ENCODE results near the gene REPIN1. TPM values are rescaled to one million over a fixed set of nuclear protein-coding genes. Genes with fewer than 3 reads are reported as not detected.

REPIN1 gene
- polyA plus RNA-seq, 1 of the 3 experiments (the other 2 are of a cell fraction), result 91.6 TPM

DNA sequence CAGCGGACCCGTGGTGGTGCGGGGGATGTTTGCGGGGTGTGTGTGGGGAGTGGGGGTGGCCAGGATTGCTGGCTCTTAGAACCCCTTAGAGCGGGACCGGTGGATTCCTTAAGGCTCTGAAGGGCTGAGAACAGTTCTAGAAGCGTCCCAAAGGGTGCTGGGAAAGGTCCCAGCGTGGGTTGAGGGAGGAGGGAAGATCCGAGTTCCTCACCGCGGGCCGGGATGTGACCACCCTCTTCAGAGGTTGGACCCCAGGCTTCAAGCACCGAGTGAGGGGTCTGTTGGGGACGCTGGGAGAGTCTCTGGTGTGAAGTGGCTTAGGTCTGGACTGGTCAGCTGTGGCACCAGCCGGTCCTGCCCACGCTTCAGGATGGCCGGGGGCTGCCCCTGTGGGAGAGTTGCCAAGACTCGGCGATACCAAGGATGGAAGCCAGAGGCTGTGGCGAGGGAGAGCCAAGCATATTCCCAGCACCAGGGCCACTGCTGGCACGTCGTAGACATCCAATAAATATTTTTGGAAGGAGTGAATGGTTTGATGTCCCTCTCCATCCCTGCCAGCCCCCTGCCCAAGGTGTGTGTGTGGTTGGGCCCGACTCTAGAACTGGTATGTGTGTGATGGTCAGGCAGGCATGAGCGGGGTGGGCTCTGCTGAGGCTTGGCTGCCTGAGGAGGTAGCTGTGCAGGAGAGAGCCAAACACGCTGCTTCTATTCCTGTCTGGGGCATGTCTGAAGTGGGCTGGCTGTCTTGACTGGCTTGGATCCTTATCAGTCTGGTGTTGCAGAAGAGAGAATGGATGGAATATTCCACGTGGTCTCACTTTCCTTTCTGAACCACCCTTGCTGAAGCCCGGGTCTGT is 29.7 kb downstream of the REPIN1 start:
- POLR2A ChIA-PET, result no interaction called here

DNA sequence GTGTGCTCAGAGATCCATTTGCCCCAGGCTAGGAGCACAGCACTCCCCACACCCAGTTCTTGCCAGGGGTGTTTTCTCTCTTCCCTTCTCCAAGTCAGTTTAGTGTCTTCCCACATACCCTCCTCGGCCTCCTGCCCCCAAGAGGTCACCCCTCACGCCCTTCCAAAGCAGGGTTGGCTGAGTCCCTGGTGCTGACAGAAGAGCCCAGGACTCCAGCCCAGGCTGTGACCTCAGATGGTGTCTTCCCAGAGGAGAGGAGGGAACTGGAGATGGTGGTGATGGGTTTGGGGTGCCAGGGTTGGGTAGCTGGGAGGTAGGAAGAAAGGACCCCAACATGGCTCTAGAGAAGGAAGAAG is 30.3 kb downstream of the REPIN1 start:
- no peak overlapping the region for H3K4me3 ChIP-seq (ENCODE audit: low read depth in 2 of 2, low read length in 1 of 2)
- H3K79me2 ChIP-seq (ENCODE audit: insufficient read depth), result no peaks in the 10 kb centered on the region
- H3K9ac ChIP-seq, result no peak overlapping the region
- no peaks in the 10 kb centered on the region for H3K9me2 ChIP-seq
- CTCF ChIA-PET, result interaction anchor here (1.0 to 1.9 kb wide), 2 partner anchors 13 to 23 kb away, joined by 3 to 5 read pairs; no protein-coding TSS in a partner anchor
- POLR2A ChIA-PET, result no interaction called here
- no peak overlapping the region for H3K4me2 ChIP-seq
- H3K27ac ChIP-seq (ENCODE audit: low read depth in 2 of 2, low read length in 1 of 2), result no peak overlapping the region
- 84% methylated on average over 2 of the region's 2 CpGs for WGBS (ENCODE audit: low lambda C conversion rate)
- H3K4me1 ChIP-seq (ENCODE audit: control insufficient read depth in 1 of 2, insufficient read depth in 2 of 2, low read depth in 1 of 2, low read length in 1 of 2), result peaks cover 15 to 25% of the 10 kb centered on the region in 2 experiments
- H3F3A ChIP-seq (replicated peaks; ENCODE audit: insufficient read depth), result peaks cover 9% of the 10 kb centered on the region
- no peaks in the 10 kb centered on the region for H3K27me3 ChIP-seq (ENCODE audit: insufficient read depth)
- no peaks in the 10 kb centered on the region for H3K9me3 ChIP-seq
- no peak overlapping the region for H2AFZ ChIP-seq (ENCODE audit: low read depth)
- DNase-seq, result no peak
- H4K20me1 ChIP-seq (ENCODE audit: insufficient read depth), result no peaks in the 10 kb centered on the region
- H3K36me3 ChIP-seq (replicated peaks in 1 of 2; ENCODE audit: control insufficient read depth in 1 of 2, insufficient read depth in 2 of 2, low read length in 1 of 2), result peaks cover 0 to 17% of the 10 kb centered on the region in 2 experiments
- TF ChIP-seq, protein P1, sequence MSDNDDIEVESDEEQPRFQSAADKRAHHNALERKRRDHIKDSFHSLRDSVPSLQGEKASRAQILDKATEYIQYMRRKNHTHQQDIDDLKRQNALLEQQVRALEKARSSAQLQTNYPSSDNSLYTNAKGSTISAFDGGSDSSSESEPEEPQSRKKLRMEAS (IDR thresholded peaks at IDR 0.05; ENCODE audit: low read depth), result no peak
- TF ChIP-seq RXRA (IDR thresholded peaks at IDR 0.05; ENCODE audit: borderline replicate concordance, low read depth) (no peak), RFX5 (IDR thresholded peaks at IDR 0.05; ENCODE audit: low read length) (no peak), PBX3 (IDR thresholded peaks at IDR 0.05) (no peak), EZH2phosphoT487 (IDR thresholded peaks at IDR 0.05; ENCODE audit: borderline replicate concordance, low read depth) (no peak), RCOR1 (IDR thresholded peaks at IDR 0.05; ENCODE audit: low read length) (no peak), NRF1 (IDR thresholded peaks at IDR 0.05; ENCODE audit: low read depth, low read length) (no peak), GABPA (IDR thresholded peaks at IDR 0.05; ENCODE audit: low read depth) (no peak), MEF2A (IDR thresholded peaks at IDR 0.05; ENCODE audit: borderline replicate concordance, low read depth) (no peak), MXI1 (IDR thresholded peaks at IDR 0.05; ENCODE audit: low read depth, low read length) (no peak), ELF1 (IDR thresholded peaks at IDR 0.05) (no peak), TCF12 (IDR thresholded peaks at IDR 0.05) (no peak)
- TF ChIP-seq, protein P2, sequence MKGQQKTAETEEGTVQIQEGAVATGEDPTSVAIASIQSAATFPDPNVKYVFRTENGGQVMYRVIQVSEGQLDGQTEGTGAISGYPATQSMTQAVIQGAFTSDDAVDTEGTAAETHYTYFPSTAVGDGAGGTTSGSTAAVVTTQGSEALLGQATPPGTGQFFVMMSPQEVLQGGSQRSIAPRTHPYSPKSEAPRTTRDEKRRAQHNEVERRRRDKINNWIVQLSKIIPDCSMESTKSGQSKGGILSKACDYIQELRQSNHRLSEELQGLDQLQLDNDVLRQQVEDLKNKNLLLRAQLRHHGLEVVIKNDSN (IDR thresholded peaks at IDR 0.05; ENCODE audit: borderline replicate concordance, low read depth), result no peak
- TF ChIP-seq, protein P3, sequence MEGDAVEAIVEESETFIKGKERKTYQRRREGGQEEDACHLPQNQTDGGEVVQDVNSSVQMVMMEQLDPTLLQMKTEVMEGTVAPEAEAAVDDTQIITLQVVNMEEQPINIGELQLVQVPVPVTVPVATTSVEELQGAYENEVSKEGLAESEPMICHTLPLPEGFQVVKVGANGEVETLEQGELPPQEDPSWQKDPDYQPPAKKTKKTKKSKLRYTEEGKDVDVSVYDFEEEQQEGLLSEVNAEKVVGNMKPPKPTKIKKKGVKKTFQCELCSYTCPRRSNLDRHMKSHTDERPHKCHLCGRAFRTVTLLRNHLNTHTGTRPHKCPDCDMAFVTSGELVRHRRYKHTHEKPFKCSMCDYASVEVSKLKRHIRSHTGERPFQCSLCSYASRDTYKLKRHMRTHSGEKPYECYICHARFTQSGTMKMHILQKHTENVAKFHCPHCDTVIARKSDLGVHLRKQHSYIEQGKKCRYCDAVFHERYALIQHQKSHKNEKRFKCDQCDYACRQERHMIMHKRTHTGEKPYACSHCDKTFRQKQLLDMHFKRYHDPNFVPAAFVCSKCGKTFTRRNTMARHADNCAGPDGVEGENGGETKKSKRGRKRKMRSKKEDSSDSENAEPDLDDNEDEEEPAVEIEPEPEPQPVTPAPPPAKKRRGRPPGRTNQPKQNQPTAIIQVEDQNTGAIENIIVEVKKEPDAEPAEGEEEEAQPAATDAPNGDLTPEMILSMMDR (IDR thresholded peaks at IDR 0.05), result no peak

More for the DNA sequence above, 29.7 kb downstream of the REPIN1 start:
- H2AFZ ChIP-seq (ENCODE audit: low read depth), result no peak overlapping the region
- no peak overlapping the region for H3K4me3 ChIP-seq (ENCODE audit: low read depth in 2 of 2, low read length in 1 of 2)
- TF ChIP-seq, protein P4, sequence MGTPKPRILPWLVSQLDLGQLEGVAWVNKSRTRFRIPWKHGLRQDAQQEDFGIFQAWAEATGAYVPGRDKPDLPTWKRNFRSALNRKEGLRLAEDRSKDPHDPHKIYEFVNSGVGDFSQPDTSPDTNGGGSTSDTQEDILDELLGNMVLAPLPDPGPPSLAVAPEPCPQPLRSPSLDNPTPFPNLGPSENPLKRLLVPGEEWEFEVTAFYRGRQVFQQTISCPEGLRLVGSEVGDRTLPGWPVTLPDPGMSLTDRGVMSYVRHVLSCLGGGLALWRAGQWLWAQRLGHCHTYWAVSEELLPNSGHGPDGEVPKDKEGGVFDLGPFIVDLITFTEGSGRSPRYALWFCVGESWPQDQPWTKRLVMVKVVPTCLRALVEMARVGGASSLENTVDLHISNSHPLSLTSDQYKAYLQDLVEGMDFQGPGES (IDR thresholded peaks at IDR 0.05; ENCODE audit: low read depth, low read length), result no peak
- TF ChIP-seq JUND (IDR thresholded peaks at IDR 0.05) (no peak), SMC3 (IDR thresholded peaks at IDR 0.05; ENCODE audit: low read depth, low read length) (no peak), GATA2 (CRISPR knock-in tag; IDR thresholded peaks at IDR 0.05) (no peak), TEAD4 (IDR thresholded peaks at IDR 0.05; ENCODE audit: borderline replicate concordance, insufficient read depth) (no peak), EP300 (IDR thresholded peaks at IDR 0.05; ENCODE audit: borderline replicate concordance in 1 of 2, low read depth in 1 of 2, low read length in 1 of 2) (no peak), MEF2A (IDR thresholded peaks at IDR 0.05; ENCODE audit: borderline replicate concordance, low read depth) (no peak), USF2 (IDR thresholded peaks at IDR 0.05; ENCODE audit: borderline replicate concordance, low read depth, low read length) (no peak)
- TF ChIP-seq, protein P1 (IDR thresholded peaks at IDR 0.05; ENCODE audit: low read depth), result no peak
- H3K9ac ChIP-seq, result no peak overlapping the region
- no peak overlapping the region for H3K27ac ChIP-seq (ENCODE audit: low read depth in 2 of 2, low read length in 1 of 2)
- no peaks in the 10 kb centered on the region for H4K20me1 ChIP-seq (ENCODE audit: insufficient read depth)
- H3F3A ChIP-seq (replicated peaks; ENCODE audit: insufficient read depth), result peaks cover 9% of the 10 kb centered on the region
- CTCF ChIA-PET, result interaction anchor here (1.0 kb wide), 1 partner anchor 23 kb away, joined by 3 read pairs; no protein-coding TSS in a partner anchor
- H3K27me3 ChIP-seq (ENCODE audit: insufficient read depth), result no peaks in the 10 kb centered on the region
- 96% methylated on average over 27 of the region's 27 CpGs for WGBS (ENCODE audit: low lambda C conversion rate)
- H3K79me2 ChIP-seq (ENCODE audit: insufficient read depth), result no peaks in the 10 kb centered on the region
- H3K9me2 ChIP-seq, result no peaks in the 10 kb centered on the region
- H3K9me3 ChIP-seq, result no peaks in the 10 kb centered on the region
- no peak for DNase-seq
- no peak overlapping the region for H3K4me2 ChIP-seq
- H3K4me1 ChIP-seq (ENCODE audit: control insufficient read depth in 1 of 2, insufficient read depth in 2 of 2, low read depth in 1 of 2, low read length in 1 of 2), result peaks cover 15 to 19% of the 10 kb centered on the region in 2 experiments
- peaks cover 0 to 17% of the 10 kb centered on the region in 2 experiments for H3K36me3 ChIP-seq (replicated peaks in 1 of 2; ENCODE audit: control insufficient read depth in 1 of 2, insufficient read depth in 2 of 2, low read length in 1 of 2)
